Middle frontal gyrus (tissue), 1 donor: ENCODE data around the gene SDK1.

ENCODE experiments used
- DNase-seq: peaks from one replicate; pipeline ENCODE4 v3.0.0-alpha.2; 2015; ENCODE audit warnings: low spot score; ENCODE audit errors: extremely low spot score

Gene SDK1

DNA sequence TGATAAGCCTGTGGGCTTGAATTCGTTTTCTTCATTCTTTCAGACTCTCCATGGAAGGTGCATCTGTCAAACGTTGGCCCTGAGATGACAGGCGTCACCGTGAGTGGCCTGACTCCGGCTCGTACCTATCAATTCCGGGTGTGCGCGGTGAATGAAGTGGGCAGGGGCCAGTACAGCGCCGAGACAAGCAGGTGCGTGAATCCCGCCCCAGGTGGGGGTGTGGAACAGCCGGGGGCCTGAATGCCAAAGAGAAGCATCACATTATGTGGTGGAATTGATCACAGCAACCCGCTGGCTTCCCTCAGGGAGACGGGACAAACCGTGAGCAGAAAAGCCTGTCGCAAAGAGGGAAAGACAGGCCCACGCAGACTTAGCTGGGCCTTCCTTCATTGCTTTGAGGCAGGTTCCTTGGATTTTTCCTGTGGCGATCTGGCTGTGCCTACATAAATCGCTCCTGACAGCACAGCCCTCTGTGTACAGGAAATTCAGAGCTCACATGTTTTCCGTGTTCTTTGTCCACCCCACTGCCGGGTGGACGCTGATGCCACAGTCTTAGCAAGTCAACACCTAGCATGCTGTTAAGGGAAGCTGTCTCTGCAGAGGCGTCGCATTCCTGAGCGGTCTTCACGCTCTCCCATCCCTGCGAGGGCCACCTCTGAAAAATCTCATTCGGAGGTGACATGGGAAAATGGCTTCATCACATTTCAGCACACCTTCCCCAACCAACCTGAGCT lies 710.0 kb downstream of the SDK1 start:
- no peak for DNase-seq

DNA sequence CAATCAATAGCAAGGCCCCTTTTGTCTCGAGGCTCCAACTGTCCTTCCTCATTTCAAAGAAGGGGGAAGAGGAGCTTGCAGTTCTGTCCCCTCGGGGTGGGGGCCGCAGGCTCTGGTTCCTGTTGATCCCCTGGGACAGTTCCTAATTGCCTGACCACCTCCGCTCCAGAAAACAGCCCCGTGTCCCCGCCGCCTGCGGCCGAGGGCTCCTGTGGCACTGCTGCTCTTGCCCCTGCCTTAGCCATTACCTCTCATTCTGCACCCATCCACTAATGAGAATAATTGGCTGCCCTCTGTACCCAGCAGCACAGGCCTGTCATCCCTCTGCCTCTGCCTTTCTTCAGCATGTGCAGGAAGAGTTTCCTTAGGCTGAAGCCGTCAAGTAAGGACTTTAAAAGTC lies 712.7 kb downstream of the SDK1 start:
- DNase-seq = no peak

DNA sequence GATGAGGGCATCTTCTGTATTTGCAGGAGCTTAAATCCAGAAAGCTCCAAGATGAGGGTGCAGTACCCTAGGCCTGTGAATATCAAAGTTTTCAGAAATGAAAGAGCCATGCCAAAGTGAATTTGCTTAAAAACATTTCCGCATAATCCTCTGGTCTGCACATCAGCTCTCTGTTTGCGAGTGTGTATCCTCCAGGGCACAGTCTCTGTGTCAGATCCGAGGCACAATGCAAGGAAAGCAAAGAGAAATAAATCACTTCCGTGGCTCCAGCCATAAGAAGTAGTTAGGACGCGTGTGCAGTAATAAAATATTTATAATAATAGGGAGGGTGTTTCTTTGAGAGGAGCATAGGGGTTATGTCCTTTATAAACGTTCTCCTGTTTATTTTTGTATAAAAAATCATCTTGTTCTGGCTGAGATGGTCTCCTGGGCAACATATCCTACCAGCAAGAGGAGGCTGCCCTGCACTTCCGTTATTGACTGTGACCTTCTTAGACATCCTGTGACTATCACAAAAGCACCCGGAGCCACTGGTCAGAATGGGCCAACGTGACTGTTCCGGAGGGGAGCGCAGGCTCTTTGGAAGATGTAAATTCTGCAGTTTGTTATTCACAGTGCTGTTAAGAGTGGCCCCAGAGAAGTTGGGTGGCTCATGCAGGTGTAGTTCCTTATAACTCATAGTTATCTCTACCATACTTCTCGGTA lies 713.4 kb downstream of the SDK1 start:
- DNase-seq = no peak

DNA sequence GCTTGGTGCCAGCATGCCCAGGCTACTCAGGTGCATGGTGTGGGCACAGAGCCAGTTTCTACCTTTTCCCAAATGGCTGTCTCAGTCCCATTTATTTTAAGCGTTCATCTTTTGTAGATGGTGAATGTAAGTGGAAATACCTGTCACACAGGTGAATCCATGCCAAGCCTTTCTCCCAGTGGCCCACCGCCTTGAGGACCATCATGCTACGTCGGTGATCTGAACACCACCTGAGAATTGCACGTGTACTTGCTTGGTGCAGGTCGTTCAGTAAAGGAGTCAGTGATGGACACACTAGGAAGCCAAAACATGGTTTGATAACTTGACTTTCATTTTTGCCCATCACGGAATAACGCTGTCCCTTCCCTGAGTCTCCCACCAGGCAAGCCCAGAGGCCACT lies 714.3 kb downstream of the SDK1 start:
- DNase-seq = no peak

DNA sequence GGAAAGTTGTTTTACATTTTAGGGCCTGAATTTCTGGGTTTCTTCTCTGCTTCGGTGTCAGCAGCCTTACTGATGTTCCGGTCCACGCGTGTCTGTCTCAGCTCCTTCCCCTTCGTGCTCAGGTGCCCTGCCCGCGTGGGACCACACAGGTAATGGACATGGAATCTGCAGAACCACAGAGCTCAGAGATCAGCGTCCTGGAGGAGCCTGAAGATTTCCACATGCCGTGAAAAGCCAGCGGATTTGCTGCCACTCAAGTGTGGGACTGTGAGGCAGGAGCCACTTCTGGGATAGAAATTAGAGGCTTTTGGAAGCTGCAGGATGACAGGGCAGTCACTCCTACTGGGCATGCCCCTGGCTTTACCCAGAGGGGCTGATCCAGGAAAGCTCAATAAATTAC lies 714.9 kb downstream of the SDK1 start:
- DNase-seq = no peak

DNA sequence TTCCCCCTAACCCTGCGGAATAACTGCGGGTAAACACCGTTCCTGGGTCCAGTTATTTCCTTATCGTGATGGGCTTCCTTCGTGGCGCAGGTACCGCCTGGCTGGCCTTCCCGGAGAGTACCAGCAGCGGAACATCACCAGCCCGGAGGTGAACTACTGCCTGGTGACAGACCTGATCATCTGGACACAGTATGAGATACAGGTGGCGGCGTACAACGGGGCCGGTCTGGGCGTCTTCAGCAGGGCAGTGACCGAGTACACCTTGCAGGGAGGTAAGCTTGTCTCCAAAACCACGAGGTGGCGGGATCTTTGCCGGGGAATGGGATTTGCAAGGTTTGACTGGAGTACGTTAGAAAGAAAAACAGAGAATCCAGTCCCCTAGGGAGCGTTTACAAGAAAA lies 716.0 kb downstream of the SDK1 start:
- no peak for DNase-seq

DNA sequence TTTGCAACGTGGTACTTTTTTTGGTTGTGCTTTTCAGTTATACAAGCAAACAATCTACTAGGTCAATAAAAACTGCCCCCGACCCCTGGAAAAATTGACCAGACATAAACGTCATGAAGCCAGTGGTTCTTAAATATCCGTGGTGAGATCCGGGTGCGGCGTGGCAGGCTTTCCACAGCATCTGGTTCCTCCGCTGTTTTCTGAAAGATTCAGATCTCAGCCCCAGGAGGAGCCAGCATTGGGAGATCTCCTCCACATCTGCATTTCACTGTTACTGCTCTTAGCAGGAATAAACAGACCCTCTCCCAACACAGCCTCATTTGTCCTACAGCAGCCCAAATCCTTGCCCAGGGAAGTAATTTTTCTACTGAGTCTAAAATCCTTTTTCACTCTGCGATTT lies 716.7 kb downstream of the SDK1 start:
- DNase-seq = no peak

DNA sequence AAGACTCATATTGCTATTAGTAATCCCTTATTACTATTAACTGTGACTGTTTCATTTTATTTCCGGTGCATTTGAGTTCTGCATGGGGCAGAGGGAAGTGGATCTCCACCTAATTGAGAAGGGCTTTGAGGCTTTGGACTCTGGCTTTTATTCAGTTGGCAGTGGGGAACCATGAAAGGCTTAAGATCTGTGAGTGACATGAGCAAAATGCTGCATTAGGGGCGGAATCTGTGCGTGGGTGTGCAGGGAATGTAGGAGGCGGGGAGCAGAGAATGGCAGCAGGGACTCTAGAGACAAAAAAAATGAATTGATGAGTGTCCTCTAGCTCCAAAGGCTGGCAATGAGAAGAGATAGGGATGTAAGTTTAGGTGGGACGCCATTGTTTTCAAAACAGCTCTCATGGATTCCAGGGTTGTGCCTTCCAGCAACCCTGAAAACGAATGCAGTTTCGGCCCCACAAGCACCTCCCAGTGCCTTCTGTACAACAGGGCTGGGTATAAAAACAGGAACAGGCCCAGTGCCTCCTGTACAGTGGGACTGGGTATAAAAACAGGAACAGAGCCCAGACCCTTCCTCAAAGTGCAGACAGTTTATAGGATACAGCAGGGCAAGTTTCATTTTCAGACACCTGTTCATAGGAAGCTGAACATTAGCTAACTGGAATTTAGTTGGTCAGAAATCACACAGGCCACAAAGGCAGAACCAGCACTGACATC lies 717.7 kb downstream of the SDK1 start:
- no peak for DNase-seq

DNA sequence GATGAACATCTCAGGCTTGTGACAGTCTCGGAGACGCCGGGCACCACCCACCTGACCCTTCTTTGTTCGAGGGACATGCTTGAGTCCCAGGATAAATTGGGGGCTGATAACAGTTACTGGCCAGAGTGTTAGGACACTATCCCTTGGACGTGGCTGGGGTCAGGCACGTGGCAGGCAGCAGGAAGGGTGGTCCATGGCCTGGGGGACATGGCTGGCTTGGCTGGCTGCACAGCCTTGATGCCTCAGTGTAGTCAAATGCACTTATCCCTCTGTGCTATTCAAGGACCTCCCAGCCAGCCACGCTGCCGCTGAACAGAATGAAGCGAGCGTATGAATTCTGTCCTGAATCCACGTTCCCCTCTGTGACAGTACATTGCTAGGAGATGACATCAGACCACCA lies 719.0 kb downstream of the SDK1 start:
- DNase-seq = no peak

DNA sequence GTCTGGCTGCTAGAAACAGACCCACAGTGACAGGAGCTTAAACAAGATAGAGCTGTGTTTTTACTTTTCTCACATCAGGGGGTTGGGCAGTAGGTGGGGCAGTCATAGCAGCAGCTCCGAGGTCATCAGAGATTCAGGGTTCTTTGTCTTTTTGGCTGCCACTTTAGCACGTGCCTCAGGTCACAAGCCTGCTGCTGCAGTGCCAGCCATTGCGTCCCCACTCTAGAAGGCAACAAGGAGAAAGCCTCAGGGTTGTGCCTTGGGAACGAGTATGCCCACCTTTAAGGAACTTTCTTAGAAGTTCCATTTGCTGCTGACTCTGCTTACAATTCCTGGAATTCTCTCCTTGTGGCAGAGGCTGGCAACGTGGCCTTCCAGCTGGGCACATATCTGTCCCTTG lies 720.4 kb downstream of the SDK1 start:
- DNase-seq = no peak

DNA sequence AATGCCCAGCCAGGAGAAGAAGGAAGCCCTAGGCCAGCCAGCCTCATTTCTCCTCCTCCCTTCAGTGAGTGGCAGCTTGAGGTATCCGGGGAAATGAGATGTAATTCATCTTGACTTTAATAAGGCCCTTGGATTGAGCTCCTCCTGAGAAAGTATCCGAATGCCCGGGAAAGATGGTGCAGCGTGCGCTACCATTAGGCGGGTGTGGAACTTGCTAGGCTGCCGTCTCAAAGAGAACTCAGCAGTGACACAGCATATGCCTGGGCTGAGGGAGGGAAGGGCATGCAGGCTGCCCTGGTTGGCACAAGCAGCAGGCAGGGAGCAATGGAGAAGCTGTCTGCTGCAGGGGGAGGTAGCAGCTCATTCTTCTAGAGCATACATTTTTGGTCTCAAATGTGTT lies 721.2 kb downstream of the SDK1 start:
- DNase-seq = no peak

DNA sequence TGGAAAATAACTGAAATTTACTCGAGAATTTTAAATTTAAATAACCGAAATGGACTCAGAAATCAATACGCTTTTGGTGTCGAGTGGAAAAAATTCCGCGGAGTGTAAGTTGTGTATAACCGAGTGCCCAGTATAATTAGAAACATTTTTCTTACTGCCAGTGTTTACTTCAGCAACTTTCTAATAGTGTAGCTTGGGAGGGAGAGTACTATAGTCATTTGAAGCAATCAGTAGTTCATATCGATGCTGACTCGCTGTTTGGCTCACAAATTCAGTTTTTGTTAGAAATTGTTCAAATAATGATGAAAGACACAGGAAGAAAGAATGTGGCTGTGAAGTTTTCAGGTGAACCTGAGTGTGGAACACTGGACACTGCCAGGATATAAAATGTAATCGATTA lies 722.5 kb downstream of the SDK1 start:
- DNase-seq = no peak

DNA sequence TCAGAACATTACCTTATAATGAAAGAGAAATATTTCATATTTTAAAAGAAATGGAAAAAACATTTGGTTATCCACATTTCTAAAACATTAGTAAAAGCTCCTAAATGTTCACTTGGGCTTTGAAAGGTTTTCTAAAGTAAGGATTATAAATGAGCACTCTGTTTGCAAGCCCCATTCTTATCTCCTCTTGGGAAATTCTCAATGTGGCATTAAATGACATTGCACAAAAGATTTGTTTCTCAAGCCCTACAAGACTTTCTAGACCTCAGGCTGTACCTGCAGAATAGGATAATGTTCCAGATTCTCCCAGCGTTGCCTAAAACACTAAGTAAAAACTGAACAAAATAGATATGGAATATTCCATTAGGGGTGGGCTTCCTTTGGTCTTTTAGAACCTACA lies 723.1 kb downstream of the SDK1 start:
- DNase-seq = no peak

DNA sequence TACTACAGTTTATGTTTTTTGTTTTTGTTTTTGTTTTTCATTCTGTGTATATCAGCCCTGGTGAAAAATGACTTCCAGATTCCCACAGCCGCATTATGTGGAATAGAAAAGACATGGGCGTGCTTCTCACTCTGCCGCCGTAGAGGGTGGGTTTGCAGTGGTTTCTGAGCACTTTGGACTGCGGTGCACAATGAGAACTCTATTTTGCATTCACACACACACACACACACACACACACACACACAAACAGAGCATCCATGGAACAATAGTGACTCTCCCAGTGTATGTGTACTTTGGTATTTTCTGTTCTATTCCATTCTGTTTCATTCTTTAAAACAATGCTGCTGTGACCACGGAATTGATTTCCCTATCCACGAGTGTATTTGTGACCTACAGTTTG lies 723.8 kb downstream of the SDK1 start:
- DNase-seq = no peak

DNA sequence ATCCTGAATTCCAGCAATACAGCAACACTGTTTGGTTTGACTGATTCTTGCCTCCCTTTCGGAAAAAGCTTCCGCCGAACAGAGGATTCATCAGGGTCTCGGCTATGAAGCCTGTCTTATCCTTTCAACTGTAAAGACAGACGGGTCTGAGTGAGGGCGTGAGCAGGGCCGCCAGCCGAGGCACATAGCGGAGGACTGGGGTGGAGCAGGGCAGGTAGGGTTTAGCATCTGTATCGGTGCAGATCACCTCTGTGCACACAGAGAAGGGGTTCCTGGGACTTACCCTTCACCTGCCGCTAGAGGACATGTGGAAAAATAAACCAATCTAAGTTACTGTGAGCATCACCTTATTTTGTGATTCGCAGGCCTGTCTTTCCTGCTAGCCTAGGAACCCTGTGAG lies 724.2 kb downstream of the SDK1 start:
- DNase-seq = no peak

DNA sequence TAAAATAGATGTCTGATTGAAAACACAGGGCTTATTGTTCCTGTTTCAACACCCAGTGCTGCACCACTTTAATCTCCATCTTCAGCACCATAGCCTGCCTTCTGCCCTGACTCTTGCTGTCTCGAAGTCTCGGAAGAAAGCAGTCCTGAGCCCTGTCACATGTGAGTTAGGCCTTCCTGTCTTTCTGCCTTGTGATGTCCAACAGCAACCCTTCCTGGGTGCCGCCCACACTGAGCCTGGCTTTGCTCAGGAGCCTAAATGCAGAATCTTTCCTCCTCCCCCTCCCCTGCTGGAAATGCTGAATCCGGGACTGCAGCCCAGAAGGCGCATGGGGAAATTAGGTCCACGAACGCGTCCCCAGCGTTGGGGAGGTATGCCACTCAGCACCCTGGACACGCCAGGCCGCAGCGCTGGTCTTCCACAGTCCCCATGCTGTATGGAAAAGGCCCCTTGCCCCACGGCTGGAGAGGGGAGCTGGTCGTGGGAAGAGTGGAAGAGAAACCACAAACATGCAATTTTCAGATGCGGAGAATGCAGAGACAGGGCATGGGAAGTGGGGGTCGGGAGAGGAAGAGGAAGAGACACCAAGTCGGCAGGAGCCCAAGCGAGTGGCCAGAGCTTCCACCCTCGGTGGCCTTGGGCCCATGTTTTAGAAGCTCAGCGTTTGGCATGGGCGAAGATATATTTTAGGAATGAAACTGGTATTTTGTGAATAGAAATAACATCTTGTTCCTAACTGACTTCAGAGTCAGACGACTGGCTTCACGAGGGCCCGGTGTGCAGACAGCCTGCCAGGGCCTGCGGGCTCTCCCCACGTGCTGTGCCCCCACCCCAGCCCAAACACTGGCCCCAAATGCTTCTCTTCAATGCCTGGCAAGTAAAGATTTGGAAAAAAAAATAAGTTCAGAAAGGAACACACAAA lies 724.9 kb downstream of the SDK1 start:
- no peak for DNase-seq

DNA sequence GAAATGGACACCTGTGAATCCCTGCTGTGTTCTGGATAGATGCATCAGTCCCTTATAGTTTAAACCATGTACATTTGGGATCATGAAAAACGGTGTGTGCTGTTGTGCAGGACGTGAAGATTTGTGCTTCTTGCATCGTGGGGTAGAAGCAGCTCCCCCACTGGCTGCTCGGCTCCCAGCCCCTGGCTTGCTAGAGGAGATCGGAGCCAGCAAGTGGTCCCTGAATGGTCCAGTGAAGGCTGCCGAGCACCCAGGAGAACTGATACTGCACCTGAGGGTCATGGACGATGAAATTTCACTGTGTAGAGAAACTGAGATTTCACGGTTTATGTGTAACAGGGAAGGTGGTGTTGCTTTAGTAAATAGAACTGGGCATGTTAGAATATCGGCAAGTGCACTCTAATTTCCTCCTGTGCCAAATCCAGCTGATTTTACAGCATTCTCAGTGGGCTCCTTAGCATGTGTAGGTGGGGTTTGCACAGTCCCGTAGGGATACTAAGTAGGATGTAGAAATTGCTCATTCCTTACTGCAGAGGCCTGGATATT lies 726.0 kb downstream of the SDK1 start:
- DNase-seq = no peak

DNA sequence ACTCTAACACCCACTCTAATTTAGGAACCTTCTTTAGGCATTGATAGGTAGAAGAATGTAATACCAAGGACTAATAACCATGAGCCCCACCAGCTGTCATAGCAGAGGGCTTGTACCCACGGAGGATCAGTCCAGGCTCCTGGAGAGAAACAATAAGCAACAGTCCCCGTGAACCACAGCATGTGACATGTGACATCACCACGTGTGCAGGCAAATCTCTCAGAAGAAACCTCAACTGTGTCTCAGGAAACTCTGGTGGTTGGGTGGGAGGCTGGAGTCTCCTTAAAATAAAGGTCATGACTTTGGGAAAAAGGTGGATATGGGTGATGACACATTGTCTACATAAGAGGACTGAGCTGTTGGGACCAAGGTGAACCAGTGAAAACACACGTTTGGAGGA lies 727.2 kb downstream of the SDK1 start:
- DNase-seq = no peak

DNA sequence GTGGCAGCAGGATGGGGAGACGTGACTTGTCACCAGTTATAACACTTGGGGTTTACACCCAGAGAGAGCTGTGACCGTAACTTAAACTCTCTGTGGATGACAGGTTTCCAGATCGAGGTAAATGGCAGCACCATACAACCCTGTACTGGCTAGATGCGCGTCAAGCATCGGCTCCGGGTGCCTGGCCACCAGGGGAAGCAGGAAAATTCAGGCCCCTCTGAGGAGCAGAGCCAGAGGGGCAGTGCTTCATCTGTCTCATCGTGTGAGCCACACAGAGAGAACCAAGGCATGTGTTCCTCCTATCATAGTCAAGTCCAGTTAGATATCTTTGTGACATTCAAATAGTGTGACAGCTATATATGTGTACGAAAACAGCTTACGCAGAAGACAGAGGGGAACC lies 728.9 kb downstream of the SDK1 start:
- no peak for DNase-seq

DNA sequence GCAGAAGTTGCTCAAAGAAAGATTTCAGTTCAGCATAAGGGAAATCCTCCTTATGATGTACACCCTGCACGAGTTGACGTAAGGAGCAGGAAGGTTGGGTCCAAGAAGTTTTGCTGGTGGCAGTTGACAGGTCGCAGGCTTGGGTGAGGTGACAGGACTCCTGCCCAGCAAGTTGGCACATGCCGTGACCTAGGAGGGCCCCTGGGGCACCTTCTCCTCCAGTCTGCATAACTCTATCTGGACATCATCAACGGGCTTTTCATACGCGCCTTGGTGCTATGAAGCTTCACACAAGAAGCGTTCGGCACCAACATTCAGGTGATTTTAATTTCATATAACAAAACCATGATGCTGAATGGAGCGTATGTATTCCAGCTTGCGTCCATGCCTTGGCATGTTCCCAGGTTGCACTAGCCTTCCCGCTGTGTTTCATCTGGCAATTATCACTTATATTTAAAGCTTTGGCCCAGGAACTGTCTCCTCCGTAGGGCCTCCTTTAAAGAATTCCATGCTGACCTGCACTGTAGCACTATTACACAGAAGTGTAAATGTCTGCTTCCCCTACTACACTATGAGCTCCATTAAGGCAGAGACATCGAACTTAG lies 729.4 kb downstream of the SDK1 start:
- DNase-seq = no peak

DNA sequence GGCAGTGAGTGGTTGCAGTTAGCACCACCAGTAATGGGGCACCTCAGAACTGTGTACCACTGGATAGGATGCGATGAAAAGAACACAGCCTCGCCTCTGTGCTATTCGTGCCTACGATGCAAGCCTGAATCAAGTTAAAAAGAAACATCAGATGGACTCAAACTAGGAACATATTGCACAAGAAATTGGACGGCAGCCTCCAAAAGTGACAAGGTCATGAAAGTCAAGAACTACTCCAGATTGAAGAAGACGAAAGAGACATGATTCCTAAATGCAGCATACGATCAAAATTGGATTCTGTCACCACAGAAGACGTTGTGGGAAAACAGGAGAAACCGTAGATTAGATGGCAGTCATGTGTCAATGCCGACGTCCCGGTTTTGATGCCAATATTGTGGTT lies 732.9 kb downstream of the SDK1 start:
- no peak for DNase-seq
